HG02870 (cell line): ENCODE data around the gene C8B.

Experiments used
- ATAC-seq: cut with Tn5 transposase; IDR thresholded peaks from one replicate; pipeline ENCODE4 v1.9.1; 2021; ENCODE audit warnings: mild to moderate bottlenecking, moderate library complexity; ENCODE audit not compliant: unreplicated experiment

The C8B gene

GRCh38 chr1:56934430-56935060 is 31.3 kb downstream of the C8B start:
- ATAC-seq = no peak

GRCh38 chr1:56933606-56934005 is 32.2 kb downstream of the C8B start:
- no peak for ATAC-seq

GRCh38 chr1:56933161-56933560 is 32.7 kb downstream of the C8B start:
- no peak for ATAC-seq

GRCh38 chr1:56931686-56932085 is 34.1 kb downstream of the C8B start:
- ATAC-seq = no peak

- ATAC-seq = no peak
These were observed 34.6 kb downstream of the C8B start for GRCh38 chr1:56931211-56931610.

GRCh38 chr1:56929492-56929891 is 36.3 kb downstream of the C8B start:
- no peak for ATAC-seq

GRCh38 chr1:56927986-56928385 is 37.8 kb downstream of the C8B start:
- no peak for ATAC-seq

- no peak for ATAC-seq
These were observed 38.6 kb downstream of the C8B start for GRCh38 chr1:56927171-56927570.

GRCh38 chr1:56925193-56925592 is 40.6 kb downstream of the C8B start:
- ATAC-seq = no peak

GRCh38 chr1:56924116-56924515 is 41.7 kb downstream of the C8B start:
- no peak for ATAC-seq

GRCh38 chr1:56923201-56923600 is 42.6 kb downstream of the C8B start:
- ATAC-seq = no peak

GRCh38 chr1:56922507-56922906 is 43.3 kb downstream of the C8B start:
- no peak for ATAC-seq

- ATAC-seq = no peak
These were observed 43.7 kb downstream of the C8B start for GRCh38 chr1:56922070-56922469.

GRCh38 chr1:56921479-56921878 is 44.3 kb downstream of the C8B start:
- no peak for ATAC-seq

GRCh38 chr1:56920591-56921001 is 45.2 kb downstream of the C8B start:
- no peak for ATAC-seq

GRCh38 chr1:56917356-56917755 is 48.5 kb downstream of the C8B start:
- no peak for ATAC-seq

GRCh38 chr1:56916630-56917029 is 49.2 kb downstream of the C8B start:
- ATAC-seq = no peak

- ATAC-seq = no peak
These were observed 49.9 kb downstream of the C8B start for GRCh38 chr1:56915960-56916359.

- no peak for ATAC-seq
These were observed 53.5 kb downstream of the C8B start for GRCh38 chr1:56912325-56912724.

GRCh38 chr1:56911098-56911938 is 54.5 kb downstream of the C8B start:
- no peak for ATAC-seq

GRCh38 chr1:56910441-56910985 is 55.3 kb downstream of the C8B start:
- ATAC-seq = no peak

GRCh38 chr1:56908619-56909221 is 57.1 kb downstream of the C8B start:
- no peak for ATAC-seq
